Muscle of back (tissue), 11 donors: ENCODE results near the gene MYPOP. TPM values are rescaled to one million over a fixed set of nuclear protein-coding genes. Genes with fewer than 3 reads are reported as not detected.

Experiments used
- DNase-seq, 3 donors: peaks; one replicate each; pipeline versions ENCODE4 v3.0.0 to v3.0.0-alpha.2; 2013
- polyA plus RNA-seq, 10 donors: library from polyadenylated mRNA; unstranded; fragments of 120-200 nt; gene quantifications; one replicate each; pipeline ENCODE4 v1.2.1, GENCODE V29; 2013; ENCODE audit not compliant: insufficient read length in 10 of 10

MYPOP gene
- polyA plus RNA-seq, 10 donors, result 2.8 to 4.4 (median 3.7) TPM

- no peak for DNase-seq
Observed at GRCh38 chr19:45865269-45865948, 37.0 kb downstream of the MYPOP start.

GRCh38 chr19:45864629-45865082, 37.8 kb downstream of the MYPOP start:
- DNase-seq, result no peak

- DNase-seq, result no peak
Observed at GRCh38 chr19:45863840-45864628, 38.4 kb downstream of the MYPOP start, which contains the start of gene FOXA3. Gene FOXA3 (plus strand): TSS chr19:45864326. CDS start chr19:45864457, 131 bp downstream.

- no peak for DNase-seq
Observed at GRCh38 chr19:45863335-45863839, 39.0 kb downstream of the MYPOP start.

- DNase-seq, result peak; percentile 99 to 100 (median 99)
Observed at GRCh38 chr19:45862564-45863334, 39.7 kb downstream of the MYPOP start, which contains the start of gene SYMPK. Gene SYMPK (minus strand): TSS chr19:45863147. CDS start chr19:45854495, 8,652 bp downstream.

GRCh38 chr19:45862271-45862563, 40.2 kb downstream of the MYPOP start:
- no peak for DNase-seq

GRCh38 chr19:45860359-45861259, 41.8 kb downstream of the MYPOP start:
- DNase-seq, result no peak

- no peak for DNase-seq
Observed at GRCh38 chr19:45854167-45854778, 48.1 kb downstream of the MYPOP start.

GRCh38 chr19:45852983-45853382, 49.4 kb downstream of the MYPOP start:
- no peak for DNase-seq

- DNase-seq, result no peak
Observed at GRCh38 chr19:45852145-45852750, 50.2 kb downstream of the MYPOP start.

- no peak for DNase-seq
Observed at GRCh38 chr19:45848922-45849321, 53.5 kb downstream of the MYPOP start.

GRCh38 chr19:45847663-45848062, 54.8 kb downstream of the MYPOP start:
- no peak for DNase-seq

GRCh38 chr19:45842198-45842597, 60.2 kb downstream of the MYPOP start:
- no peak for DNase-seq

Other genes with a start within 250 kb of the MYPOP start
- gene GIPR, start 234.4 kb downstream of the MYPOP start, polyA plus RNA-seq, result 1 to 10 TPM in 2 of 10 donors, under 1 TPM in 6, not detected in 2; 0.14 to 4.1 (median 0.48) TPM
- 100 to 1,000 TPM; 206 to 339 (median 266) TPM for gene SNRPD2, start 210.7 kb downstream of the MYPOP start, polyA plus RNA-seq
- gene QPCTL, start 209.9 kb downstream of the MYPOP start, polyA plus RNA-seq, result 1 to 10 TPM; 2.1 to 4.5 (median 3.4) TPM
- 10 to 100 TPM in 6 of 10 donors, 1 to 10 TPM in 4; 8.3 to 15.3 (median 10.3) TPM for gene FBXO46, start 171.7 kb downstream of the MYPOP start, polyA plus RNA-seq
- gene MEIOSIN, start 169.2 kb downstream of the MYPOP start, polyA plus RNA-seq, result under 1 TPM in 2 of 10 donors, not detected in 8; 0.09 to 0.14 TPM
- 10 to 100 TPM; 11.3 to 23.2 (median 17.4) TPM for gene SIX5, start 133.4 kb downstream of the MYPOP start, polyA plus RNA-seq
- gene DMPK, start 120.1 kb downstream of the MYPOP start, polyA plus RNA-seq, result 100 to 1,000 TPM; 173 to 304 (median 270) TPM
- 10 to 100 TPM; 31.8 to 47.7 (median 38.3) TPM for gene DMWD, start 109.8 kb downstream of the MYPOP start, polyA plus RNA-seq
- not detected for gene RSPH6A, start 87.3 kb downstream of the MYPOP start, polyA plus RNA-seq
- gene SYMPK, start 39.5 kb downstream of the MYPOP start, polyA plus RNA-seq, result 10 to 100 TPM; 34.2 to 42.1 (median 35.2) TPM
- not detected for gene FOXA3, start 38.3 kb downstream of the MYPOP start, polyA plus RNA-seq
- gene IRF2BP1, start 16.5 kb downstream of the MYPOP start, polyA plus RNA-seq, result 10 to 100 TPM; 10.2 to 19.7 (median 13.3) TPM
- not detected for gene NANOS2, start 12.2 kb upstream of the MYPOP start, polyA plus RNA-seq
- 1 to 10 TPM; 2.8 to 5.5 (median 4.0) TPM for gene NOVA2, start 71.3 kb upstream of the MYPOP start, polyA plus RNA-seq
- gene CCDC61, start 92.9 kb upstream of the MYPOP start, polyA plus RNA-seq, result 1 to 10 TPM; 3.4 to 8.2 (median 6.2) TPM
- gene PGLYRP1, start 120.4 kb upstream of the MYPOP start, polyA plus RNA-seq, result 1 to 10 TPM in 2 of 10 donors, under 1 TPM in 5, not detected in 3; 0.22 to 1.5 (median 0.63) TPM
- gene IGFL4, start 138.4 kb upstream of the MYPOP start, polyA plus RNA-seq, result 10 to 100 TPM in 1 of 10 donors, 1 to 10 TPM in 9; 1.3 to 10.2 (median 4.6) TPM
- not detected for gene IGFL3, start 222.1 kb upstream of the MYPOP start, polyA plus RNA-seq
- 1 to 10 TPM in 2 of 10 donors, not detected in 8; 3.0 to 5.7 TPM for gene IGFL2, start 245.6 kb upstream of the MYPOP start, polyA plus RNA-seq